ENCODE data around the gene PLCD1.

The PLCD1 gene

DNA sequence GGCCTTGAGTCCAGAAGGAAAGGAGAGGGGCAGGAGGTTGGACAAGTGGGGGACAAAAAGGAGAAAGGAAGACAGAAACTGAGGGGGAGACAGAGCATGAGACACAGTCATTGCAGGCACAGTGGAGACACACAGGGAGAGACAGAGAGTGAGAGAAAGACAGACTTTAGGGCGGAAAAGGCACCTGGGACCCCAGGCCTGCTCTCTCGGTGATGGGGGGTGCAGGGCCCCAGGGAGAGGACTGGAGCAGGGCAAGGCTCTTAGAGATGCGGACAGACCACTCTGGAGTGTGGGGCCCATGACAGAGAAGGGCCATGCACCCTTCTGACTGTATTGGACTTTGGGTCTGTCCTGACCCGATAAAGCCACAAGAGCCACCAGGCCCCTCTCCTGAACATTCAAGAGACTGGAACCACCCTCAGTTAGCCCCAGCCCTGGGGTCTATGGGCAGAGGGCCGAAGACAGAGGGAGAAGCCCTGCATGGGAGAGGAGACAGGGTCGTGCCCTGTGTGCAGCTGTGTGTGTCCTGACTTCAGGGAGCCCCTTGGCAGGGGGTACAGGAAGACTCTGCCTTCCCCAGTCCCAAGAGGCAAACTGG lies 12.5 kb downstream of the PLCD1 start:
- H3K4me3 ChIP-seq (ENCODE audit: control insufficient read depth, low read depth, low read length) = no peak overlapping the region
- no peak for DNase-seq (ENCODE audit: low read depth)
- TF ChIP-seq, protein P1, sequence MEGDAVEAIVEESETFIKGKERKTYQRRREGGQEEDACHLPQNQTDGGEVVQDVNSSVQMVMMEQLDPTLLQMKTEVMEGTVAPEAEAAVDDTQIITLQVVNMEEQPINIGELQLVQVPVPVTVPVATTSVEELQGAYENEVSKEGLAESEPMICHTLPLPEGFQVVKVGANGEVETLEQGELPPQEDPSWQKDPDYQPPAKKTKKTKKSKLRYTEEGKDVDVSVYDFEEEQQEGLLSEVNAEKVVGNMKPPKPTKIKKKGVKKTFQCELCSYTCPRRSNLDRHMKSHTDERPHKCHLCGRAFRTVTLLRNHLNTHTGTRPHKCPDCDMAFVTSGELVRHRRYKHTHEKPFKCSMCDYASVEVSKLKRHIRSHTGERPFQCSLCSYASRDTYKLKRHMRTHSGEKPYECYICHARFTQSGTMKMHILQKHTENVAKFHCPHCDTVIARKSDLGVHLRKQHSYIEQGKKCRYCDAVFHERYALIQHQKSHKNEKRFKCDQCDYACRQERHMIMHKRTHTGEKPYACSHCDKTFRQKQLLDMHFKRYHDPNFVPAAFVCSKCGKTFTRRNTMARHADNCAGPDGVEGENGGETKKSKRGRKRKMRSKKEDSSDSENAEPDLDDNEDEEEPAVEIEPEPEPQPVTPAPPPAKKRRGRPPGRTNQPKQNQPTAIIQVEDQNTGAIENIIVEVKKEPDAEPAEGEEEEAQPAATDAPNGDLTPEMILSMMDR (IDR thresholded peaks at IDR 0.05; ENCODE audit: control insufficient read depth, insufficient read depth, low read depth, low read length, missing control alignments) = no peak

DNA sequence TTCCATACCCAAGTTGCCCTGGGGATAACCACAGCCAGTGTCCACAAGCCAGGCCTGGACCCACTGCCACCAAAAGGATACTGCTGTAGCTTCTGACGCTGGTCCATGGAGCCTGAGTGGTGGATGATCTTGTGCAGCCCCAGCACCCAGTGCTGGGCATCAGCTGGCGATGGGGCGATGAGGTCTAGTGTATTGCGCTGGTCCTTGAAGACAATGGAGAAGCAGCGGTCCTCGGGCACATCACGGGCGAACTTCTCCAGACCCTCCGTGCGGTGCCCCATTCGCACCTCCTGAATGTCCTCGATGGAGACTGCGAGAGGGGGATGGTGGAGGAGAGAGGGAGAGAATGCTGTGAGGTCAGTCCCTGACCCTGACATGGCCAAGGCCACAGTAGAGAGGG lies 13.0 kb downstream of the PLCD1 start:
- no peak for DNase-seq (ENCODE audit: low read depth)
- TF ChIP-seq, protein P1 (IDR thresholded peaks at IDR 0.05; ENCODE audit: control insufficient read depth, insufficient read depth, low read depth, low read length, missing control alignments) = no peak
- no peak overlapping the region for H3K4me3 ChIP-seq (ENCODE audit: control insufficient read depth, low read depth, low read length)

DNA sequence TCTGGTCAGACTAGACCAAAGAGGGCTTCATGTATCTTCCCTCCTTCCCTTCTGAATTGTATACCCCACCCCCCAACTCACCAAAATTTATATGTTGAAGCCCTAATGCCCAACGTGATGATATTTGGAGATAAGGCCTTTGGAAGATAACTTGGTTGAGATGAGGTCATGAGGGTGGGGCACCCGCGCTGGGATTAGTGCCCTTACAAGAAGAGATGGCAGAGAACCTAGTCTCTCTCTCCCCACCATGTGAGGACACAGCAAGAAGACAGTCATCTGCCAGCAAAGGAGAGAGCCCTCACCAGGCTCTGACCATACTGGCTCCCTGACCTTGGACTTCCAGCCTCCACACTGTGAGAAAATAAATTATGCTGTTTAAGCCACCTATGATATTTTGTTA lies 13.5 kb downstream of the PLCD1 start:
- TF ChIP-seq, protein P1 (IDR thresholded peaks at IDR 0.05; ENCODE audit: control insufficient read depth, insufficient read depth, low read depth, low read length, missing control alignments) = no peak
- H3K4me3 ChIP-seq (ENCODE audit: control insufficient read depth, low read depth, low read length) = no peak overlapping the region
- no peak for DNase-seq (ENCODE audit: low read depth)

DNA sequence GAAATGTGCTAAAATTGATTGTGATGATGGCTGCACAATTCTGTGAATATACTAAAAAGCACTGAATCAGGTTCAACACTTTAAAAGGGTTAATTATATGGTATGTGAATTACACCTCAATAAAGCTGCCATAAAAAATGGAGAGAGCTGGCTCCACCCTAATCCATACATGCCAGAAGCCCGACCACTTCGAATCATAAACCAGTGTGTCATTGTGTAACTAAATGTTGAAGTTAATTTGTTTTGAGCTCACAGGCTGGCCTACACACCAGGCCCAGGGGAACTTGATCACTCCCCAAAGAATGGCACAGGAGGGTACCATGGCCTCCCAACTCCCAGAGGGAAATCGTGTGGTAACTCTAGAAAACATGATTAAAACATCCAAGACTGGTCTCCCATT lies 14.0 kb downstream of the PLCD1 start:
- no peak for DNase-seq (ENCODE audit: low read depth)
- H3K4me3 ChIP-seq (ENCODE audit: control insufficient read depth, low read depth, low read length) = no peak overlapping the region
- TF ChIP-seq, protein P1 (IDR thresholded peaks at IDR 0.05; ENCODE audit: control insufficient read depth, insufficient read depth, low read depth, low read length, missing control alignments) = no peak

DNA sequence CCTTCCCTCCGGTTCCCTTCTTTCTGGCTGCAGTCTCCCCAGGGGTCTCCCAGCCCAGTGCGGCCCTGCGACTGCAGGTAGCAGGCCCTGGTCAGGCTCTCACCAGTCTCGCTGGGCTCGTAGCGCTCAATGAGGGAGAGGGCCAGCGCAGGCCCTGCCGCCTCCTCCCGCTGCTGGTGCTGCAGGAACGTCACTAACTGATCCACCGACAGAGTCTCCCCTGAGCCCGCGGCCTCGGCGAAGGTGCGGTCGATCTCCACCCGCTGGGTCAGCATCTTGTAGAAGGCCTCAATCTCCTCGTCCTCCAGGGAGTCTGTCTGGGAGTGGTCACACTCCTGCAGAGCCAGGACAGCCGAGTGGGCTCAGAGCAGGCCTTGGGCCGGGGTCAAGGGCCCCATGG lies 18.3 kb downstream of the PLCD1 start:
- no peak for DNase-seq (ENCODE audit: low read depth)
- no peak overlapping the region for H3K4me3 ChIP-seq (ENCODE audit: control insufficient read depth, low read depth, low read length)
- TF ChIP-seq, protein P1 (IDR thresholded peaks at IDR 0.05; ENCODE audit: control insufficient read depth, insufficient read depth, low read depth, low read length, missing control alignments) = no peak

DNA sequence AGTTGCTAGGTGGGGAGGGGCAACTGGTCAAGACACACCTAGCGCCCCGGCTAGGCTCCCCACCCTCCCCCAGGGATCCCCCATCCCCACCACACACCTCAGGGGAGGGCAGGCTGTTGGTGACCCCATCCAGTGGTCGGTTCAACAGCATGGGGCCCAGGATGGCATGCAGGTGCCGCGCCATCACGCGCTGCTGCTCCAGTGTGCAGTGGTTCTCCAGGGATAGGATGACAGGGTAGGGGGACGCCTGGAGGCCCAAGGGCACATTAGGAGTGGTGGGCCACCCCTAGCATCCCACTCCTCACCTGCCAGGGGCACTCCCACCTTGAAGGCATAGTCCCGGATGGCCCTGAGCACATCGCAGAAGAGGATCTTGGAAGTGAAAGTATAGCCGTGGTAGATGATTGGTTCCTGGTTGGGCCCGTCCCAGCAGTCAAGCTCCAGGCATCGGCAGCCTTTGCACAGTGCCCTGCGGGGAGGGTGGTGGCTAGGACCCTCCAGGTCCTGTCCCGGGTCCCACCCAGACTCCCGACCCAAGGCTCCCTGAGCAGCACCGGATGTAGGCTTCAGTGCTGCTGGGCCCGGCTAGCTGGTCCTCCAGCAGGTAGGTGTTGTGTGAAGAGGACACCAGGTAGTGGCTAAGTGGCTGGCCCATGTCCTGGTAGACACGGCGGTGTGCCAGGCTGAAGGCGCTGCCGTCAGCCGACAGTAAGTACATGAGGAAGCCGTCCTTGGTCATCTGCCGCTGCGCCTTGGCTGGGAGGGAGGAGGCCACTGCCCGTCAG lies 19.4 kb downstream of the PLCD1 start:
- no peak overlapping the region for H3K4me3 ChIP-seq (ENCODE audit: control insufficient read depth, low read depth, low read length)
- no peak for DNase-seq (ENCODE audit: low read depth)
- TF ChIP-seq, protein P1 (IDR thresholded peaks at IDR 0.05; ENCODE audit: control insufficient read depth, insufficient read depth, low read depth, low read length, missing control alignments) = no peak
